GM18520 (cell line): ENCODE results near the gene GGN.

Experiments
- ATAC-seq: cut with Tn5 transposase; IDR thresholded peaks from one replicate; pipeline ENCODE4 v1.9.1; 2021; ENCODE audit not compliant: unreplicated experiment

Gene GGN, protein sequence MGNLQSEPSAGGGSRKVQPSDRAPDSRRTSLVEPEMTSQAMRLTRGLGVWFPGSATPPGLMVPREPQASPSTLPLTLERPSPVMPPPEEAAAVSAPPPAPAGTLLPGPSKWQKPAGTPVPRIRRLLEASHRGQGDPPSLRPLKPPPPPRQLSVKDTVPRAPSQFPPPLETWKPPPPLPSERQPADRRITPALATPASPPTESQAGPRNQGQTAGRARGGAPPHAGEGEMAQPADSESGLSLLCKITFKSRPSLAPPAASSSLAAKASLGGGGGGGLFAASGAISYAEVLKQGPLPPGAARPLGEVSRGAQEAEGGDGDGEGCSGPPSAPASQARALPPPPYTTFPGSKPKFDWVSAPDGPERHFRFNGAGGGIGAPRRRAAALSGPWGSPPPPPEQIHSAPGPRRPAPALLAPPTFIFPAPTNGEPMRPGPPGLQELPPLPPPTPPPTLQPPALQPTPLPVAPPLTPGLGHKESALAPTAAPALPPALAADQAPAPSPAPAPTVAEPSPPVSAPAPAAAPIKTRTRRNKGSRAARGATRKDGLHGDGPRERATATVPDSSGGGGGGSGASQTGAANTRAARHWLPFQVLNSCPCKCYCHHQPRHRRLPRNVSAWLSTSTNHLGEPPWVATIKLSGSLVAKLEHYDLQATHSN

GRCh38 chr19:38387550-38388348 lies at the start of gene GGN:
GGN (minus strand) TSS chr19:38388034; CDS start chr19:38387261, 773 bp downstream.
- no peak for ATAC-seq

DNA sequence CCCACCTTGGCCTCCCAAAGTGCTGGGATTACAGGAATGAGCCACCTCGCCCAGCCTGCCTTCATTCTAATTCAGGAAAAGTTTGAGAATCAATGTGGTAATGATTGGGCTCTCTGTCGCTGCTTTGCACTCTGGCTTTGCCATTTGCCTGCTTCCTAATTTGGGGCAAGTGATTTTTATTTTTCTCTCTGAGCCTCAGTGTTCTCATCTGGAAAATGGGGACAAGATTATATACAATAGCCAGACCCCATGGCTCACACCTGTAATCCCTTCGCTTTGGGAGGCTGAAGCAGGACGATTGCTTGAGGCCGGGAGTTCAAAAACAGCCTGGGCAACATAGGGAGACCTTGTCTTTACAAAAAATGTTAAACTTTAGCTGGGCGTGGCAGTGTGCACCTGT lies 49.5 kb upstream of the GGN start:
- no peak for ATAC-seq

- ATAC-seq, result no peak
Measured at GRCh38 chr19:38434549-38435051, 46.8 kb upstream of the GGN start.

GRCh38 chr19:38433268-38433733 lies 45.5 kb upstream of the GGN start, which contains the start of gene RYR1:
RYR1 (plus strand) TSS chr19:38433691; CDS start chr19:38433830, 139 bp downstream.
- no peak for ATAC-seq

DNA sequence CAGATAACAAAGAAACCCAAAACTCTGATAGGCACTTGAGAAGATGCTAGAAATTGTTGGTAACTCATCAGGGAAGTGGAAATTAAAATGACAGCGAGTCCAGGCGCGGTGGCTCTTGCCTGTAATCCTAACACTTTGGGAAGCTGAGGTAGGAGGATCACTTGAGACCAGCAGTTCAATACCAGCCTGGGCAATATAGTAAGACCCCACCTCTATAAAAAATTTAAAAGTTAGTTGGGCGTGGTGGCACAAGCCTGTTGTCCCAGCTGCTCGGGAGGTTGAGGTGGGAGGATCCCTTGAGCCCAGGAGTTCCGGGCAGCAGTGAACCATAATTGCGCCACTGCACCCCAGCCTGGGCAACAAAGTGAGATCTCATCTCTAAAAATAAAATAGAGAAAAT lies 43.1 kb upstream of the GGN start:
- no peak for ATAC-seq

- no peak for ATAC-seq
Measured at GRCh38 chr19:38429811-38430156, 42.0 kb upstream of the GGN start.

- no peak for ATAC-seq
Measured at GRCh38 chr19:38429055-38429810, 41.4 kb upstream of the GGN start.

GRCh38 chr19:38427035-38427677 lies 39.3 kb upstream of the GGN start:
- ATAC-seq, result peak; percentile 48

DNA sequence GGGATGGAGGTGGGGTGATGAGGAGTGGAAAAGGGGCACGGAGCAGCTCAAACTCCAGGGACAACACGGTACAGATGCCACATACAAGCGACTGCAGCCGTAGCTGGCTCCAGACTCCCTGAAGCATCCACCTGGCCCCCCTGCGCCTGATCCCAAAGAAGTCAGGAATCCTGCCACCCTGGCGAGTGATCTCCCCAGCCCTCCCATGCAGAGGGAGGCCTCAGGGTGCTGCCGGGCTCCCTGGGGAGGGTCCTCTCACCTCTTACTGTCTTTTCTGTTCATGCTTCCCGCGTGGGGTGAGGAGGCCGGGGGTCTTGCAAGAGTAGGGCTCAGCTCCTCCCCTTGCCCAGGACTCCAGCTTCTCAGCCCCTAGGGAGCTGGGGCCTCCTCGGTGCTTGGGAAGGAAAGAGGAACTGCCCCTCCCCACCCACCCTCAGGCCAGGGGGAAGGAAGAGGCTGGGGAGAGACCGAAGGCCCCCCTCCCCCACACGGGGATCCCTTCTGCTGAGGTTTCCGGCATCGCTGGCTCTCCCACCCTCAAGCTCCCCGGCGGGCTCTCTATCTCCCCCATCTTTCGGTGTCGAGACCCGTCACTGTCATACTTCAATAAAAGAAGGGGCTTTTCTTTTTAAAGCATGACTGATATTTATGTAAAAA lies 38.1 kb upstream of the GGN start, which contains the start of gene RASGRP4:
TSS of gene RASGRP4 (minus strand) at position 410 of the 657 bp plus-strand sequence. CDS start at position 282, 128 bp downstream.
- ATAC-seq, result no peak

DNA sequence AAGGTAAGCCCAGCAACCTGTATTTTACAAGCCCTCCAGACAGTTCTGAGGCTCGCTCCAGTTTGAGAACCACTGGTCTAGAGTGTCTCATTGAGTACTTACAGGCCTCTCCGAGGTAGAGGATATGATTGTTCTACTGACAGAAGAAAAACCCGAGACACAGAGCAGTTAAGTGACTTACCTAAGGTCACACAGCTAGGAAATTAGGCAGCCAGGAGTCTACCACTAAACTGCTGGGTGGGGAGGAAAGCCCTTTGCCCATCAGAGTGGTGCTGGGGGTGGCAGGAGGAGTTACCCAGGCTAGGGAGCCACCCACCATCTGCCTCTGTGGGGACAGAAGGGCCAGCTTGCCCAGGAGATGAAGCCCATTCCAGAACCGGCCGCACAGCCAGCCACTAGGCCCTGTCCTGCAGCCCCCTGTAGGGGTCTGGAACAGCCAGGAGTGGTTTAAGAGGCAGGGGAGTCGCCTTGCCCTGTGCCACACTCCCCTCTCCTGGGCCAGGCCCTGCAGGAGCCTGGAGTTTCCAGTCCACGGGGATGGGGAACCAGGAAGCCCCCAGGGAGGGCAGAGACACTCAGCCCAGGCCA lies 37.5 kb upstream of the GGN start:
- ATAC-seq, result no peak

DNA sequence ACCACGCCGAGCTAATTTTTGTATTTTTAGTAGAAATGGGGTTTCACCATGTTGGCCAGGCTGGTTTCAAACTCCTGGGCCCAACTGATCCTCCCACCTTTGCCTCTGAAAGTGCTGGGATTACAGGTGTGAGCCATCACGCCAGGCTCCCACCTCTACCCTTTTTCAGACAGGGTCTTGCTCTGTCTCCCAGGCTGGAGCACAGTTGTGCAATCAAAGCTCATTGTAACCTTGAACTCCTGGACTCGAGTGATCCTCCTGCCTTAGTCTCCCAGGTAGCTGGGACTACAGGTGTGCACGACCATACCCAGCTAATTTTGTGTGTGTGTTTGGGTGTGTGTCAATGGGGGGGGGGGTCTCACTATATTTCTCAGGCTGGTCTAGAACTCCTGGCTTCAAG lies 36.4 kb upstream of the GGN start:
- ATAC-seq, result no peak

DNA sequence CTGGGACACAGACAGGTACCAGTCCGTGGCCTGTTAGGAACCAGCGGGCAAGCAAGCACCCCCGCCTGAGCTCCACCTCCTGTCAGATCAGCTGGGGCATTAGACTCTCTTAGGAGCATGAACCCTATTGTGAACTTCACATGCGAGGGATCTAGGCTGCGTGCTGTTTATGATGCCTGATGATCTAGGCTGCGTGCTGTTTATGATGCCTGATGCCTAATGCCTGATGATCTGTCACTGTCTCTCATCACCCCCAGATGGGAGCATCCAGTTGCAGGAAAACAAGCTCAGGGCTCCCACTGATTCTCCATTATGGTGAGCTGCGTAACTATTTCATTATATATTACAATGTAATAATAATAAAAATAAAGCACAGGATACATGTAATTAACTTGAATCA lies 34.6 kb upstream of the GGN start:
- ATAC-seq, result no peak

DNA sequence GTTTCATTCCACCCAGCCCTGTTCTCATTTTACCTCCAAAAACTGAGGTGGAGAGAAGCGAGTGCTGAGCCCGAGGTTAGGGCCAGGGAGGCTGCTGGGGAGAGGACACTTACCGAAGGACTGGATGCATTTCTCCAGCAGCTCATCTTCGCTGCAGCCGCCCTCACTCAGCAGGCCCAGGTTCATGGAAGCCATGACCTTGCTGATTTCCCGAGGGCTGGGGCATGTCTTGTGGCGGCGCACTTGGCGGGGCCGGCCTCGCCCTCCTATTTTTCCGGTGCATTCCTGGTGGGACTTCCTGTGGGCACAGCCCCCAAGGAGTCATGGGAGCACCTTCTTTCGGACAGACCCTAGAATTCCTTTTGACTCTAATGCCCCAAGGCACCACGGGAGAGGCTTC lies 34.0 kb upstream of the GGN start:
- ATAC-seq, result no peak

DNA sequence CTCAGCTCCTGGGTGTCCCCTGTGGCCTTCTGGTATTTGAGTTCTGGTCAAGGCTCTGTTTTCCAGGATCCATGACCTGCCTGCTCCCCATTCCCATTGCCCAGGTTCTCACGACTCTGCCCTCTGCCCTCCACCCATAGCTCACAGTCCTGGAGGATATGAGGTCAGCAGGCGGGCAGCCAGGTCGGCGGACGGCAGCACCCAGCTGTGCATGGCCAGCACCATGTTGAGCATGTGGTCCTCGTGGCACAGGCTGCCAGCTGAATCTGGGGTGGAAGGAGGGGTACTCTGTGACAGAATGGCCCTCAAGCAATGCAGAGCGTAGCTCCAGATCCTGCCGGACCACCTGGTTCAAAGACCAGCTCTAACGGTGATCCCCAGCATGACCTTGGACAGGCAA lies 33.1 kb upstream of the GGN start:
- no peak for ATAC-seq

- no peak for ATAC-seq
Measured at GRCh38 chr19:38417544-38418506, 30.0 kb upstream of the GGN start.

DNA sequence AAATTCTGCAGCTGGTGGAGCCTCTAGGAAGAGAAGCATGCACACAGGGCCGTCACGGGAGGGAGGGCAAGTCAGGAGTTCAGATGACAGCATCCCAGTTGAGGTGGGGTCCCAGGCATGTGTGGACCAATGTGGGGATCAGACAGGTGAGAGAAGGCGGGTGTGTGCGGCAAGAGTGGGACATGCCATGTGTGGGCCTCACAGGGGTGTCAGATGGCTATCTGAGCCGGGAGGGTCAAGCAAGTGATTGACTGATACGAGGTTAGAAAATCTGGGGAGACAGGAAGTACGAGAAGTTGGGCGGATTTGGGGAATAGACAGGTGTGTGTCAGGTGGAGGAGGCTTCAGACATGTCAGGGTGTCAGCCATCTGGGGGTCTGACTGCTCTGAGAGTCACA lies 29.3 kb upstream of the GGN start:
- no peak for ATAC-seq

GRCh38 chr19:38413416-38413815 lies 25.6 kb upstream of the GGN start:
- ATAC-seq, result no peak

GRCh38 chr19:38412961-38413360 lies 25.1 kb upstream of the GGN start:
- ATAC-seq, result no peak
